Retinal pigment epithelial cell (primary cell): ENCODE data around the gene MEGF6.

Experiments used
- DNase-seq: peaks from one replicate; pipeline ENCODE4 v3.0.0-alpha.2; 2010; ENCODE audit warnings: low read depth
- H3K4me3 ChIP-seq: 2 replicates; pipeline ENCODE4 v1.5.1; 2011; ENCODE audit warnings: mild to moderate bottlenecking, low read length, control low read depth, moderate library complexity
- CTCF ChIP-seq: conservative IDR thresholded peaks from 2 replicates; pipeline ENCODE4 v1.5.1; 2011; ENCODE audit warnings: low read depth, low read length, control low read depth, inconsistent platforms

MEGF6 gene

GRCh38 chr1:3472906-3473305, 138.4 kb downstream of the MEGF6 start:
- DNase-seq: no peak
- TF ChIP-seq CTCF: no peak
- H3K4me3 ChIP-seq: no peak overlapping the region

GRCh38 chr1:3472088-3472850, 139.0 kb downstream of the MEGF6 start:
- DNase-seq: no peak
- no peak overlapping the region for H3K4me3 ChIP-seq
- no peak for TF ChIP-seq CTCF

- no peak for DNase-seq
- peak; percentile 56 for TF ChIP-seq CTCF
- H3K4me3 ChIP-seq: no peak overlapping the region
Measured at GRCh38 chr1:3471356-3472087, 139.8 kb downstream of the MEGF6 start.

GRCh38 chr1:3470650-3471355, 140.5 kb downstream of the MEGF6 start:
- no peak for TF ChIP-seq CTCF
- no peak overlapping the region for H3K4me3 ChIP-seq
- DNase-seq: peak; percentile 21

- no peak for TF ChIP-seq CTCF
- no peak for DNase-seq
- no peak overlapping the region for H3K4me3 ChIP-seq
Measured at GRCh38 chr1:3469849-3470649, 141.3 kb downstream of the MEGF6 start.

GRCh38 chr1:3469104-3469848, 142.0 kb downstream of the MEGF6 start:
- no peak overlapping the region for H3K4me3 ChIP-seq
- no peak for TF ChIP-seq CTCF
- no peak for DNase-seq
